Activated T-cell treated with anti-CD3 and anti-CD28 coated beads for 4 hours (primary cell): ENCODE data around the gene PRR13.
"Not testable (repeated sequence)": the region's sequence is repeated elsewhere in the genome, so short reads cannot be mapped to it uniquely, and the experiment has no call there.

ENCODE experiments used
- DNase-seq: peaks from one replicate; pipeline ENCODE4 v3.0.0-alpha.2; 2020

The PRR13 gene

DNA sequence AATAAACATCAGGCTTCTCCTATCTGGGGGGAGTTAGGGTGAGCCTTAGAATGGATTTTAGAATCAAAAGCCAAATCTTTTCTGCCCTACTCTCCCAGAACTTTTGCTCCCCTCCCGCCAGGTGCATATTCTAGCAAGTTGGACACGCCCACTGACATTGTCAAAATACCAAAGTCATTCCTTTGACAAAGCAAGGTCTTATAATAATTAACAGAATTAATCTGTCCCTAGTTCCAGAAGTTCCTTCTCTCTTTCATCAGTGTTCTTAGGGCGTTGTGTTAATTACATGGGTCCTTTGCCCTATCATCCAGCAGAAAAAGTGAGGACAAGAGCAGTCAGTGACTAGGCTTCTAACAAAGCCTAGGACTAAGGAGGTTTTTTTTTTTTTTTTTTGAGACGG is 2.4 kb downstream of the PRR13 start:
- DNase-seq: no peak

GRCh38 chr12:53444593-53445325 is 3.2 kb downstream of the PRR13 start:
- not testable (repeated sequence) for DNase-seq

DNA sequence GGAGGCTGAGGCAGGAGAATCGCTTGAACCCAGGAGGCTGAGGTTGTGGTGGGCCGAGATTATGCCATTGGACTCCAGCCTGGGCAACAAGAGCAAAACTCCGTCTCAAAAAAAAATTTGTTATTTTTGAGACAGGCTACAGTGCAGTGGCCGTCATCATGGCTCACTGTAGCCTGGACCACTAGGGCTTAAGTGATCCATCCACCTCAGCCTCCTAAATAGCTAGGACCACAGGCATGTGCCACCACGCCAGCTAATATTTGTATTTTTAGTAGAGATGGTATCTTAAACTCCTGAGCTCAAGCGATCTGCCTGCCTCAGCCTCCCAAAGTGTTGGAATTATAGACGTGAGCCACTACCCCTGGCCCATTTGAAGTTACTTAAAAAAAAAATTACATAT is 9.4 kb downstream of the PRR13 start:
- DNase-seq: no peak

DNA sequence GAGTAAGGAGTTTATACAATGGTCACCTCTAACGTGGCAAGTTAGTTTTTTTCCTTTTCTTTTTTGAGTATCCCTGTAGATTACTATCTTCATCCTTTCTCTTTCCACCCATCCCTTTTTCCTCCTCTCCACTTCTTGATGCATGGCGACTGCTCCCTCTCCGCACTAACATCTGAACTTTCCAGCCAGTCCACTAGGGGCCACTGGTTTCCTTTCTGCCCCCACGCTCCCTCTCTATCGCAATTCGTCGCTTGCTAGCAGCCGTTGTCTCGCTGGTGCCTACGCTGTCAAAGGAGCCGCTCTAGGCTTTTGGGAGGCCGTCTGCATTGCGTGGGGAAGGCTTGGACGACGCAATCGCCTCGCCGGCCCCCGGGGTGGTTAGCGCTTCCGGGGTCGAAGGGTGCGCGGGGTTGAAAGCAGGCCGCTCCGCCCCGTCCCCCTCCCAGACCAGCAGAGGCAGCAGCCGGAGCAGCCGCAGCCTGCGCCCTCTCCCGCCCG is 10.2 kb downstream of the PRR13 start, which contains the start of gene PCBP2:
PCBP2 (plus strand) TSS at position 442 of the 498 bp plus-strand sequence. CDS start 2,699 bp downstream, outside the sequence.
- peak; percentile 91 for DNase-seq

DNA sequence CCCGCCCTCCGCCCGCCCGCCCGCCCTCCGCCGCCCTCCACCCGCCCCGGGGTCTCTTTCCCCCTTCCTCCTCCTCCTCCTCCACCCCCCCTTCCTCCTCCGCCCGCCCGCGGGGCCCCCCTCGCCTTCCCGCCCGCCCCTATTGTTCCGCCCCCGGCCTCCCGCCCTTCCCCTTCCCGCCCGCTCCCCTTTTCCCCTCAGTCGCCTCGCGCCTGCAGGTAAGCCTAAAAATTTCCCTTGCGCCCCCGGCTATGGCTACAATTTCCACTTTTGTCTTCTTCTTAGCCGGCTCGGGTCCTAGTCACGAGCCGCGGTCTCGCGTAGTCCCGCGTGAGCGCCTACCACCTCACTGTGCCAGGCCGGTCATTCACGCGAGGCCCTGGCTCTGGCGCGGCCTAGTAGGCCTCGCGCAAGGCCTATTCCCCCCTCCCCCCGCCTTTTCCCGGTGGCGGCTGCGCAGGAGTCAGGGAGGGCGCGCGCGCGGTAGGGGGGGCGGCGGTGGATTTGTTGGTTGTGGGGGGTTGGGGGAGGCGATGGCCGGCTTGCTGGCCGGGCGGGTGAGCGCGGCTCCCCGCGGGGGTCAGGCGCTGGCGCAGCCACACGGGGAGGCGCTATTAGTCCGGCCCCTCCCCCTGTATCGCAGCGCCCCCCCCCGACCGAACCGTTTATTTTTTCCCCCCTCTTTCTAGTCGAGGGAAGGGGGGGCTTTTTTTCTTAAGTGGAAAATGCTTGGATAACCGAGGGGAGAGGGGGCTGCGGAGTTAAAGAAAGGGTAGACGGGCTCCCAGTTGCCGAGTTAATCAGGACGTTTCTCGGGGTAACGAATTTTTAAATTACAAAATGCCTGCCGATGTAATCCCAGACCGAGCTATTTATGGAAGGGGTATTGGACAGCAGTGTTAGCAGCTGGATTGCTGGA is 10.9 kb downstream of the PRR13 start:
- DNase-seq: peak; percentile 71

GRCh38 chr12:53453953-53454640 is 12.6 kb downstream of the PRR13 start:
- no peak for DNase-seq

GRCh38 chr12:53454707-53455106 is 13.2 kb downstream of the PRR13 start:
- DNase-seq: no peak

- no peak for DNase-seq
These were observed 15.3 kb downstream of the PRR13 start for GRCh38 chr12:53456654-53457366.

DNA sequence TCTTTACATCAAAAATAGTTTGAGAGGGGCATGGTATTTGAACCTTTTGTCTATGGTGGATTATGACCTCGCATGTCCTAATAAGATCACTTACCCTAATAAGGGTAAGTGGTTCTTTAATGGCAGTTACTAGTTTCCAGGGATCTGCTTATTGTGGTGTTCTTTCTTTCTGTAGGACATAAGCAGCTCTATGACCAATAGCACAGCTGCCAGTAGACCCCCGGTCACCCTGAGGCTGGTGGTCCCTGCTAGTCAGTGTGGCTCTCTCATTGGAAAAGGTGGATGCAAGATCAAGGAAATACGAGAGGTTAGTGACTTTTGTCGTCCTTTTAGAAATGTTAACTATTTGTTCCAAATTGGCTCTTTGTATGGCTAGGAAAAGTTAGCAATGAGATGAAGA is 17.6 kb downstream of the PRR13 start:
- no peak for DNase-seq

- DNase-seq: no peak
These were observed 19.5 kb downstream of the PRR13 start for GRCh38 chr12:53461059-53461458.

DNA sequence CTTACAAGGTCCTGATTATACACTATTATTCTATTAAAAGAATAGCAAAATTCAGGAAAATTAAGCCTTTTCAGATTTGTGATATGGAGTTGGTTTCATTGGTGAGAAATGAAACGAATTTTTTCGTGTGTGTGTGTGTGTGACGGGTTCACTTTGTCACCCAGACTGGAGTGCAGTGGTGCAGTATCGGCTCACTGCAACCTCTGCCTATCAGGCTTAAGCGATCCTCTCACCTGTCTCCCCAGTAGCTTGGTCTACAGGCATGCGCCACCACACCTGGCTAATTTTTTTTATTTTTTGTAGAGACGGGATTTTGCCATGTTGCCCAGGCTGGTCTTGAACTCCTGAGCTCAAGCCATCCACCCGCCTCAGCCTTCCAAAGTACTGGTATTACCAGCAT is 20.1 kb downstream of the PRR13 start:
- no peak for DNase-seq

- no peak for DNase-seq
These were observed 21.4 kb downstream of the PRR13 start for GRCh38 chr12:53462935-53463334.

GRCh38 chr12:53463802-53464560 is 22.4 kb downstream of the PRR13 start:
- DNase-seq: no peak

GRCh38 chr12:53464685-53465418 is 23.3 kb downstream of the PRR13 start:
- no peak for DNase-seq

- no peak for DNase-seq
These were observed 24.1 kb downstream of the PRR13 start for GRCh38 chr12:53465679-53466078.

GRCh38 chr12:53466640-53467039 is 25.1 kb downstream of the PRR13 start:
- DNase-seq: no peak

DNA sequence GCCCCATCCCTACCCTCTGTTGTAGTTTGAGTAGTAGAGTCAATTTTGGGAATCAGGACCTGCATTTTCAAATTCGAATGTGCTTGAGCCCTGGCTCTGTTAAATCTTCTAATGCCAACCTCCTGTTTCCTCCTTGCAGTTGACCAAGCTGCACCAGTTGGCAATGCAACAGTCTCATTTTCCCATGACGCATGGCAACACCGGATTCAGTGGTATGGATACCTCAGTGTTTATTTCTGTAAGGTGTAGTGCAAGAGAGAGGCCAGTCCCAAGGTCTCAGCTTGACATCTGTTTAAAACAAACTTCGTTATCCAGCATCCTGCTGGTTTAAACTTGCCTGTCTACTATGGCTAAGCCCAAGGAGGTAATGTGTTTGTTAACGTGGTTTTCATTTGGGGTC is 25.5 kb downstream of the PRR13 start:
- no peak for DNase-seq

DNA sequence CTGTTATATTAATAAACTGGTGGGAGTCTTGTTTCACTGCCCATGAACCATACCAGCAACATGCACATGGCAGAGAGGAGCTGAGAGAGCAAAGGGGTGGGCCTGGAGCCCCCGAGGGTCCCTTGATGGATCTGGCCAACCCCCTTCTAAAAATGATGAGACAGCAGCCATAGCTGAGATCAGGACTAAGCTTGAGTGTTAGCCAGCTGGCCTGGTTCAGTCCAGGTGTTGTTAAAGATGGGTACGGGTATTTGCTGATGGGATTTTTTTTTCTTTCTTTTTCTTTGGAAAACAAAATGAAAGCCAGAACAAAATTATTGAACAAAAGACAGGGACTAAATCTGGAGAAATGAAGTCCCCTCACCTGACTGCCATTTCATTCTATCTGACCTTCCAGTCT is 26.3 kb downstream of the PRR13 start:
- no peak for DNase-seq

GRCh38 chr12:53468282-53468681 is 26.7 kb downstream of the PRR13 start:
- no peak for DNase-seq

GRCh38 chr12:53472056-53472582 is 30.6 kb downstream of the PRR13 start:
- DNase-seq: no peak

- DNase-seq: no peak
These were observed 32.5 kb downstream of the PRR13 start for GRCh38 chr12:53474077-53474476.
